NCI-H748 (cell line): ENCODE results near the gene TMEM63A.
A peak's percentile ranks its signal among the peaks of the same experiment; 100 is the strongest.
"Not testable (repeated sequence)": the region's sequence is repeated elsewhere in the genome, so short reads cannot be mapped to it uniquely, and the experiment has no call there.

Experiments used
- DNase-seq: peaks from one replicate; lab custom pipeline; 2025; ENCODE audit not compliant: unreplicated experiment; lab: John Stamatoyannopoulos, UW

Gene TMEM63A

GRCh38 chr1:225909477-225909876, 27.3 kb upstream of the TMEM63A start:
- DNase-seq: peak; percentile 34

DNA sequence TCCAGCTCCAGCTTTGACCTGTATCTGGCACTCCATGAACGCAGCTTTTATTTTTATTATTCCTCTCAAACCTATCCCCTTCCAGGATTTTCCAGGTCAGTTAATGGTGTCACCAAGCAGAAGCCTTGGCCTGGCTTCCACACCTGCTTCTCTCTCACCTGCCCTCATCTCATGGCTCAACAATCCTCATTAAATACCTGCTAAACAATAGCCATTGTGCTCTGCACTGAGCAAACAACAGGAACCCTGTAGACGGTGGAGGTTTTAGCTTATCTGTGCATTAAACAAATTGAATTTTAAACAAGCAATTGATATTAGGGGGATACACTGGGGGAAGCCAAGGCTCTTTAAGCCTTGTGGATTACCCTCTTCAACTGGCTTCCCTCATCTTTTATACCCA, 26.6 kb upstream of the TMEM63A start:
- peak; percentile 93 for DNase-seq

DNA sequence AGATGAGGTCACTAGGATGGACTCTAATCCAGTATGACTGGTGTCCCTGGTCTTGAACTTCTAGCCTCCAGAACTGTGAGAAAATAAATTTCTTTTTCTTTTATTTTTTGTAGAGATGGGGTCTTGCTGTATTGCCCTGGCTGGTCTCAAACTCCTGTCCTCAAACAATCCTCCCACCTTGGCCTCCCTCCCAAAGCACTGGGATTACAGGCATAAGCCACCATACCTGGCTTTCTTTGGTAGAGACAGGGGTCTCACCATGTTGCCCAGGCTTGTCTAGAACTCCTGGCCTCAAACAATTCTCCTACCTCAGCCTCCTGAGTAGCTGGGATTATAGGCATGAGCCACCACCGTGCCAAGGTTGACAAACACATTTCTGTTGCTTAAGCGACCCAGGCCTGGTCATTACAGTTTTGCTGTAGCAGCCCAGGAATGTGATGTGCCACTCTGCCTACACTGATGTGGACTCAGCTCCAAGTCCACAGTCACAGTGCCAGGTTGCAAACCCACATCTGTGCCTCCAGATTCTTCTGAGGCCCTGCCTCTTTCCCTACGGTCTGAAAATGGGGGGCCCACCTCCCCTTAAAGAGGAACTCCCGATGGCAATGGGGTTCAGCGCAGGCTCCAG, 25.9 kb upstream of the TMEM63A start:
- peak; percentile 25 for DNase-seq

GRCh38 chr1:225907341-225907740, 25.2 kb upstream of the TMEM63A start:
- no peak for DNase-seq

DNA sequence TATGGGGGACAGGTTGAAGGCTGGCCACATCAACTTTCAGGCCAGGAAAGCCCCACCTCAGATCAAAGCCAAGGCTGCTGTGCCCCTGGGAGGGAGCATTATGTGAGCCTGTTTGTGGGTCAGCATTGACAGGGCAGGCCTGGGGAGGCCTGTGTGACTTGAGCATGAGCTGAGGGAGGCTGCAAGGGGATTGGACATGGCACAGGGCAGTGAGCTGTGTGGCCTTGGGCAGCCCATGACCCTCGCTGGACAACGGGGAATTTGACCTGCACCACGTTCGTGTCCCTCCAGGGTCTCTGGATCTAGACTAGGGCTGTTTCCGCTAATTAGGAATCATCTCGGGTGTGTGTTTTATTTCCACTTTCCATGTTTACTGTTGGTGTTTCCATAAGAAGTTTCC, 24.3 kb upstream of the TMEM63A start:
- no peak for DNase-seq

- DNase-seq: no peak
Observed at GRCh38 chr1:225903623-225904022, 21.4 kb upstream of the TMEM63A start.

DNA sequence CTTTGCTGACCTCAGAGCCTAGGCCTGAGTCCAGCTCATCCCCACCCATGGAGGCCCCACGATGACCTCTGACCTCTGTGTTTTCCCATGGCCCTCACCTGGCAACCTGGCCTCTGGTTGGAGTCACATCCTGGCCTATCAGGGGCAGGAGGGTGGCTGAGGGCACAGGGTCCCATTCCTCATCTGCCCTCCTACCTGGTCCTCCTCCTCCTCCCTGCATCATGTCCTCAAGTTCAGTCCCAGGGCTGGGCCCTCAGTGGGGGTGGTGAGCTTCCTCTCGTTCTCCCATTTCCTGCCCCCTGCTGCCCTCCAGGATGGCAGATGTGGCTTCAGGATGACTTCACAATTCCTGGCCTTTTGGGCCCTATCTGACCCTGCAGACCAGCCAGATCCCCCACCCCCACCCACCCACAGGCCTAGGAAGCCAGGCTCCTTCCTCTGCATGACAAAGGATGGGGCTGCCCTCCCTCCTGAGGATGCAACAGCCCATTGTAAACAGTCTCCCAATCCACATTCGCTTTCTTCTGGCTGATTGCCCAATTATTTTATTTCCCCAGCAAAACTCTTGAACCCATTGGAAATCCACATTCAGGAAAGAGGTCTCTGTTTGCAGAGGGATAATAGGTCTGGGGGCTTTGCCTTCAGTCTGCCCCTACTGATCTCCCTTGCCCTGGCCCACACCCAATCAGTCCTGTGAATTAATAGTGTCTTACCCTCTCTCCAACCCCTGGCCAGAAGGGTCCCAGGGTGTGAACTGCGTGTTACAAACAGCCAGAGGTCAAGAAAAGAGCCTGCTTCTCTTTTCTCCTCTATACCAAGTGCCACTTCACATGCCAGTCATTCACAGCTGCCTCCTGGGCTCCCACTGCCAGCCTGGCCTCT, 17.1 kb upstream of the TMEM63A start:
- DNase-seq: no peak

DNA sequence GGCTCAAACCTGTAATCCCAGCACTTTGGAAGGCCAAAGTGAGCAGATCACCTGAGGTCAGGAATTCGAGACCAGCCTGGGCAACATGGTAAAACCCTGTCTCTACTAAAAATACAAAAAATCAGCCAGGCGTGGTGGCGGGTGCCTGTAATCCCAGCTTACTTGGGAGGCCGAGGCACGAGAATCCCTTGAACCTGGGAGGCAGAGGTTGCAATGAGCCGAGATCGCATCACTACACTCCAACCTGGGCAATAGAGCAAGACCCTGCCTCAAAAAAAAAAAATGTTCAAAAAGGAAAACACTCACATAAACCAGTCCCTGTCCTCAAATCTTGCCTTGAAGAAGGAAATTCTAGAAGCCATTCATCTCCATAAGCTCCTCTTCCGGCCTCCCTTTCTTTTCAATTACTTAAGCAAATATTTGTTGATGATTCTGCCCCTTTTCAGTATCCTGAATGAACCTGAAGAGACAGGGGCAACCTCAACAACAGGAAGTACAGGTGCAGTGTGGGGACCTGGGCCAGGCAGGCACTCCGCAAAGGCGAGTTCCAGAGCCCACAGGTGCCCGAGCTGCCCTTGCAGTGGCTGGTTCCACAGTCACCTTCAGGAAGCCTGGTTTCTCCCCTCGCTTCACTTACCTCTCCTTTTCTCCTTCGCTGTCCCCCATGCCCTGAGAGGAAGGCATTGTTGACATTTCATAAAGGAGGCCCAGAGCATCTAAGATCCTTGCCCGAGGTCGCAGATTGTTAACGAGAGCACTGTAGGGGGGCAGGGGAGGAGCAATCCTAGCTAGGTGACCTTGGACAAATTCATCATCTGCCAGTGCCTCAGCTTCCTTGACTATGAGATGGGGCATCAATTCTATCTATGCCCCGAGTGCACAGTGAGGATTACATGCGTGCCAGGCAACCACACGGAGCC, 15.7 kb upstream of the TMEM63A start:
- DNase-seq: peak; percentile 79

DNA sequence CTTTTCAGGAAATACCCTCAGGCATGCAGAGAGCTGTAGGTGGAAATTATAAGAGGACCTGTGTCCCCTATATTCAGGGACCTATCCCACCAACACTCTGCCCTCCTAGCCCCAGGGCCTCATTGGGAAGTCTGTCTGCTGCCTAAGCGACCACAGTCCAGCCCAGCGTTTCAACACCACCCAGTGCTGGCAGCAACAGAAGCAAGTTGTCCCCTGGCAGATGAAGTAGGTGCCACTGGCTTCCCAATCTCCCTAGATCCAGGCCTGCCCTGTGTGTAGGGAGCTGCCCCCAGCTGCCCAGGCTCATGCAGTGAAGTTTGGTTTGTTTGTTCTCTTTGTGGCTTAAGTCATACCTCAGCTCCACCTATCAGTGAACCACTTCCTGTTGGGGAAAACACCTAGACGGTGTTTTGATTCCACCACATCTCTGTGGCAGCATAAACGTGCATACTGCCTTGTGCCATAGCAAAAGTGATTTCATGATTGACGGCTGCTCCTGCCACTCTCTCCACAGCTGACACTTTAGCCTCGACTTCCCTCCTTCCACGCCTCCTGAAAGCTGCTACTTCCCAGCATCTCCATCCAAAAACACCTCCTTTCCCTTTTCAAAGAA, 14.9 kb upstream of the TMEM63A start:
- peak; percentile 22 for DNase-seq

- no peak for DNase-seq
Observed at GRCh38 chr1:225896494-225896893, 14.3 kb upstream of the TMEM63A start.

- DNase-seq: no peak
Observed at GRCh38 chr1:225892307-225892706, 10.1 kb upstream of the TMEM63A start.

- DNase-seq: peak; percentile 20
Observed at GRCh38 chr1:225891229-225891972, 9.2 kb upstream of the TMEM63A start.

DNA sequence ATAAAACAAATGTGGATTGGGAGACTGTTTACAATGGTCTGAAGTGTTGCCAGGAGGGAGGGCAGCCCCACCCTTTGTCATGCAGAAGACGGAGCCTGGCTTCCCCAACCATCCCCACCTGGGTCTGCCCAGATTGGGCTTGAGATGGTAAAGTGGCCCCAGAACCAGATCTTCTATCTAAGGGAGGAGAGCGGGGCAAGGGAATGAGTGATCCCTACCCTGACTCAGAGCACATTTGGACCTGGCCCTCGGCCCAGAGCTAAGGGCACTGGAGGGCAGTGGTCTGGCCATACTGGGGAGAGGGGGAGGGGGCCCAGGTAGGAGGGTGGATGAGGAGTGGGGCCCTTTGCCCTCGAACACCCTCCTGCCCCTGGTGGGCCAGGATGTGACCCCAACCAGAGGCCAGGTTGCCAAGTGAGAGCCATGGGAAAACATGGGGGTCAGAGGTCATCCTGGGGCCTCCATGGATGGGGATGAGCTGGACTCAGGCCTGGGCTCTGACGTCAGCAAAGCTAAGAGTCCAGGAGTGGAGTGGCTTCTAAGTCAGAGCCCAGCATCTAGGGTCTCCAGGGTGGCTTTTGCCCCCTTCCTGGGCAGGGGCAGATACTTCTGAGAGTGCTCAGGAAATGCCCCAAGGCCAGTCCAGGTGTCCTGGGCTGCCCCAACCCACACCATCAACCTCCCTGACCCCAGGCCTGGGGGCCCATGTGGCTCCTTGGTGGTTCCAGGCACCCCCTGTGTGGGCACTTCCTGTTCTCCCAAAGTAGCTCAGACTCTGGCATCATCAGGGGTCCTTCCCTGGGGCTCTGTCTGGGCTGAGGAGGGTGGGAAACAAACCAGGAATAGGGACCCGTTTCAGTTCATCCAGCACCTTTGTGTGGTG, 8.4 kb upstream of the TMEM63A start:
- DNase-seq: no peak

DNA sequence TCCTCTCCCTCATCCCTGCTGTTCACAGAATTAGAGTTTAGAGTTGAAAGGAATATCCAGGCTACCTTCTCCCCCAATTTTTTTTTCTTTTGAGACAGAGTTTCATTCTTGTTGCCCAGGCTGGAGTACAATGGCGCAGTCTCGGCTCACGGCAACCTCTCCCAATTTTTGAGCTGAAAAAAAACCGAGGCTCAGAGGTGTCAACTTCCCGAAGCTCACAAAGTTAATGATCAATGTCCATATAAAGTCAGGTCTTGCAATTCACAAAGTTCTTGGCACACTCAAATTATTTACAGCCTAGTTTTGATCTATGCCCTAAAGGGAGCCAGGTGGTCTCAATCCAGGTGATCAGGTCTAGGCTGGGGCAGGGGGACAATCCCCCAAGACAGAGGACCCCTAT, 7.6 kb upstream of the TMEM63A start:
- no peak for DNase-seq

- no peak for DNase-seq
Observed at GRCh38 chr1:225888898-225889601, 6.9 kb upstream of the TMEM63A start, which contains the start of gene LEFTY1. LEFTY1 (minus strand) TSS chr1:225889146; CDS start chr1:225889066, 80 bp downstream.

GRCh38 chr1:225888289-225888897, 6.2 kb upstream of the TMEM63A start:
- no peak for DNase-seq

- DNase-seq: not testable (repeated sequence)
Observed at GRCh38 chr1:225887554-225888288, 5.5 kb upstream of the TMEM63A start.

DNA sequence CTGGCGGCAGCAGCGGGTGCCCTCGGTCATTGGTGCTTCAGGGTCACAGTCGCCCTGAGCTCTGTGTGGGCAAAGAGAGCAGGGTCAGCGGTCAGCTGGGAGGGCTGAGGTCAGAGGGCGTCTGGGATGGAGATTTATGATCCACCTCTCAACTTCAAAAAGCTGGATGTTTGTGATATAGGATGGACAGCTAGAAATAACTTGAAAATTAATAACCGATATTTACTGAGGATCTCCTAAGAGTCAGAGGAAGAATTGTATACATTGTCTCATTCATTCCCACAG, 4.8 kb upstream of the TMEM63A start:
- DNase-seq: no peak
